ENCODE data around the gene CT47A1. TPM values are rescaled to one million over a fixed set of nuclear protein-coding genes. Genes with fewer than 3 reads are reported as not detected.
"Not testable (repeated sequence)": the region's sequence is repeated elsewhere in the genome, so short reads cannot be mapped to it uniquely, and the experiment has no call there.

Gene CT47A1
- total RNA-seq, 1 donor = not detected

- no peak overlapping the region for H3K4me3 ChIP-seq (ENCODE audit: low read depth, low read length)
- DNase-seq (ENCODE audit: low read depth) = no peak
- TF ChIP-seq CTCF (IDR thresholded peaks at IDR 0.05; ENCODE audit: insufficient read depth, low read length) = no peak
Observed at GRCh38 chrX:121010218-121010617, 24.7 kb upstream of the CT47A1 start.

- DNase-seq (ENCODE audit: low read depth) = no peak
- no peak for TF ChIP-seq CTCF (IDR thresholded peaks at IDR 0.05; ENCODE audit: insufficient read depth, low read length)
- no peak overlapping the region for H3K4me3 ChIP-seq (ENCODE audit: low read depth, low read length)
Observed at GRCh38 chrX:121009764-121010163, 24.2 kb upstream of the CT47A1 start.

- TF ChIP-seq CTCF (IDR thresholded peaks at IDR 0.05; ENCODE audit: insufficient read depth, low read length) = no peak
- no peak overlapping the region for H3K4me3 ChIP-seq (ENCODE audit: low read depth, low read length)
- DNase-seq (ENCODE audit: low read depth) = peak; percentile 2
Observed at GRCh38 chrX:121008920-121009319, 23.4 kb upstream of the CT47A1 start.

- TF ChIP-seq CTCF (IDR thresholded peaks at IDR 0.05; ENCODE audit: insufficient read depth, low read length) = peak; percentile 25
- no peak overlapping the region for H3K4me3 ChIP-seq (ENCODE audit: low read depth, low read length)
- DNase-seq (ENCODE audit: low read depth) = peak; percentile 22
Observed at GRCh38 chrX:121000589-121000988, 15.0 kb upstream of the CT47A1 start.

- TF ChIP-seq CTCF (IDR thresholded peaks at IDR 0.05; ENCODE audit: insufficient read depth, low read length) = no peak
- no peak for DNase-seq (ENCODE audit: low read depth)
- H3K4me3 ChIP-seq (ENCODE audit: low read depth, low read length) = no peak overlapping the region
Observed at GRCh38 chrX:120999413-120999812, 13.9 kb upstream of the CT47A1 start.

GRCh38 chrX:120956500-120956899 lies 29.1 kb downstream of the CT47A1 start, which contains the start of gene CT47A7:
Gene CT47A7 (minus strand): TSS chrX:120956600. CDS start chrX:120956345, 255 bp downstream.
- DNase-seq (ENCODE audit: low read depth); H3K4me3 ChIP-seq (ENCODE audit: low read depth, low read length): not testable (repeated sequence)

Small RNAs within 50 kb of the gene (small RNA-seq; reads per million reads assigned to genes)
- gene AL670379.1 (not detected), gene AL670379.10 (not detected), gene AL670379.11 (not detected), gene AL670379.12 (not detected), gene AL670379.2 (not detected), gene AL670379.3 (not detected), gene AL670379.4 (not detected), gene AL670379.5 (not detected), gene AL670379.6 (not detected), gene AL670379.7 (not detected), gene AL670379.8 (not detected), gene AL670379.9 (not detected)

Other genes starting within 250 kb of the CT47A1 start
- gene CT47B1, start 109.9 kb downstream of the CT47A1 start, total RNA-seq (ENCODE audit: low replicate concordance) = not detected in 2 replicates
- gene CT47A11, start 48.6 kb downstream of the CT47A1 start, total RNA-seq (ENCODE audit: low replicate concordance) = not detected in 2 replicates
- gene CT47A10, start 43.7 kb downstream of the CT47A1 start, total RNA-seq (ENCODE audit: low replicate concordance) = not detected in 2 replicates
- gene CT47A9, start 38.9 kb downstream of the CT47A1 start, total RNA-seq (ENCODE audit: low replicate concordance) = not detected in 2 replicates
- gene CT47A8, start 34.0 kb downstream of the CT47A1 start, total RNA-seq (ENCODE audit: low replicate concordance) = not detected in 2 replicates
- not detected in 2 replicates for gene CT47A7, start 29.2 kb downstream of the CT47A1 start, total RNA-seq (ENCODE audit: low replicate concordance)
- not detected in 2 replicates for gene CT47A6, start 24.3 kb downstream of the CT47A1 start, total RNA-seq (ENCODE audit: low replicate concordance)
- gene CT47A5, start 19.4 kb downstream of the CT47A1 start, total RNA-seq (ENCODE audit: low replicate concordance) = not detected in 2 replicates
- gene CT47A4, start 14.6 kb downstream of the CT47A1 start, total RNA-seq (ENCODE audit: low replicate concordance) = not detected in 2 replicates
- not detected in 2 replicates for gene CT47A3, start 9.7 kb downstream of the CT47A1 start, total RNA-seq (ENCODE audit: low replicate concordance)
- not detected in 2 replicates for gene CT47A2, start 4.8 kb downstream of the CT47A1 start, total RNA-seq (ENCODE audit: low replicate concordance)
- gene GLUD2, start 61.9 kb upstream of the CT47A1 start, total RNA-seq (ENCODE audit: low replicate concordance) = 1.4 and 5.4 TPM in 2 replicates